GM12891 (cell line): ENCODE data around the gene GRB2.

ENCODE experiments used
- POLR2A ChIP-seq: IDR thresholded peaks from 2 replicates; pipeline ENCODE4 v1.6.1; 2011; ENCODE audit warnings: low read depth, low read length, control low read depth
- POLR2AphosphoS5 ChIP-seq: IDR thresholded peaks from 2 replicates; pipeline ENCODE4 v1.6.1; 2011; ENCODE audit warnings: low read depth, low read length, control low read depth
- SPI1 ChIP-seq: IDR thresholded peaks from 2 replicates; pipeline ENCODE4 v1.6.1; 2011; ENCODE audit warnings: low read depth, low read length, control low read depth
- TAF1 ChIP-seq: IDR thresholded peaks from 2 replicates; pipeline ENCODE4 v1.6.1; 2011; ENCODE audit warnings: low read depth, low read length, control low read depth

DNA sequence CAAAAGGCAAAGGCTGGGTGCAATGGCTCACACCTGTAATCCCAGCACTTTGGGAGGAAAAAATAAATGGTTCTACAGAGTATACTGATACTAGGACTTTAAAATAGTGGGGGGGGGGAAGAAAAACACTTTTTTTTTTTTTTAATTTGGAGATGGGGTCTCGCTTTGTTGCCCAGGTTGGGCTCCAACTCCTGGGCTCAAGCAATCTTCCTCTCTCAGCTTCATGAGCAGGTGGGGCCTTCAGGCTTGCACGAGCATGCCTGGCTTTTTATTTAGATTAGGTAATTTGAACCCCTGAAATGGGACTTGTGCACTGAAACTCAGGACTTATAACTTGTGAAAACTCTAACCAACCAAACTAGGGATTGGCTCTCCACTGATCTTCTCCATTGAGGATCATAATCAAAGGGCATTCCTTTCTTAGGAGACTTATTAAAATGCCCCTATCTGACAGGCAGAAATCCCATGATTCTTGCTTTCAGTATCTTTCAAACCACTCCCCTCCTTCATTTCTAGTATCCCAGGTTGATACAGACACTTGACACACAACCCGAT is 16.9 kb downstream of the GRB2 start:
- no peak for TF ChIP-seq POLR2A
- no peak for TF ChIP-seq POLR2AphosphoS5
- TF ChIP-seq TAF1, result no peak
- TF ChIP-seq SPI1, result no peak
